Measurements from ENCODE around the gene DEFB132. TPM values are rescaled to one million over a fixed set of nuclear protein-coding genes. Genes with fewer than 3 reads are reported as not detected.
A peak's percentile ranks its signal among the peaks of the same experiment; 100 is the strongest.

The DEFB132 gene
- not detected for total RNA-seq

GRCh38 chr20:257419-257818 lies at the start of gene DEFB132:
Gene DEFB132, plus strand, starts transcription at chr20:257724. Its CDS starts 55 bp downstream, at chr20:257779.
- Histone ChIP-seq H3K36me3 (no peaks in the 10 kb centered on the region), H3K4me1 (ENCODE audit: control insufficient read depth in 1 of 2, low read depth in 2 of 2) (no peaks in the 10 kb centered on the region), H3K9me3 (no peaks in the 10 kb centered on the region), H3K4me3 (no peak within 1 kb of the TSS), H3K27me3 (replicated peaks; ENCODE audit: insufficient read depth) (no peaks in the 10 kb centered on the region), H3K27ac (no peak within 1 kb of the TSS)
- no peak for TF ChIP-seq CTCF (IDR thresholded peaks at IDR 0.05)
- ATAC-seq (ENCODE audit: insufficient number of reproducible peaks, low FRiP score, low read depth) (no peak), DNase-seq (ENCODE audit: low spot score) (no peak)

DNA sequence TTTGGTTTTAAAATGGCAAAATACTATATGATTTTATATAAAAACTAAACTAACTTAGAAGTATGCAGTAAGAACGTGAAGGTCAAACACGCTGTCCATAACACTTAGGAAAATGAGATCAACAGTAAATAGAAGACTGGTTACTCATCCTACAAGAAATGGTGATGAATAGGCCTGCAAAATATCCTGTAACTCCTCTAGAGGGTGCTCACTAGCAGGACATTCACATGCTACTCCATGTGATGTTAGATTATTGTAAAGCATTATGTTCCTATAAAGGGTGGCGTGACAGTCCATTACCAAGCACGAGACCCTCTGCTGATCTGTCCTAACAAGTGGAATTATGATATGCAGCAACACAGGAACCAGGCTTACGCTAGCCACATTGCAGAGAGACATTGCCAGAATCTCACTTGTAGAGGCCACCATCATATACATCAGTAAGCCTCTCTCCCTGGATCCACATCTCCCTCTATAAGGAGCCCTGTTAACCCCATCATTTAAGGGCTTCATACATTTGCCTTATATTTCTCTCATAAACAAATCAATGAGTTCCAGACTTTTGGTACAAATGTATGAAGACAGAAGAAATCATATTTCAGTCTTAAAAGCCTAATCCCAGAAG lies 48.5 kb upstream of the DEFB132 start:
- peak; percentile 23 for TF ChIP-seq CTCF (IDR thresholded peaks at IDR 0.05)
- Histone ChIP-seq H3K4me1 (ENCODE audit: control insufficient read depth in 1 of 2, low read depth in 2 of 2) (no peaks in the 10 kb centered on the region), H3K4me3 (no peak overlapping the region), H3K36me3 (no peaks in the 10 kb centered on the region), H3K27ac (no peak overlapping the region), H3K9me3 (no peaks in the 10 kb centered on the region), H3K27me3 (replicated peaks; ENCODE audit: insufficient read depth) (no peaks in the 10 kb centered on the region)
- no peak for ATAC-seq (ENCODE audit: insufficient number of reproducible peaks, low FRiP score, low read depth)
- no peak for DNase-seq (ENCODE audit: low spot score)

GRCh38 chr20:210809-211502 lies 46.6 kb upstream of the DEFB132 start:
- Histone ChIP-seq H3K4me3 (no peak overlapping the region), H3K9me3 (no peaks in the 10 kb centered on the region), H3K27me3 (replicated peaks; ENCODE audit: insufficient read depth) (no peaks in the 10 kb centered on the region), H3K36me3 (no peaks in the 10 kb centered on the region), H3K4me1 (ENCODE audit: control insufficient read depth in 1 of 2, low read depth in 2 of 2) (no peaks in the 10 kb centered on the region), H3K27ac (no peak overlapping the region)
- ATAC-seq (ENCODE audit: insufficient number of reproducible peaks, low FRiP score, low read depth), result no peak
- DNase-seq (ENCODE audit: low spot score), result no peak
- no peak for TF ChIP-seq CTCF (IDR thresholded peaks at IDR 0.05)

GRCh38 chr20:214383-214782 lies 43.1 kb upstream of the DEFB132 start:
- DNase-seq (ENCODE audit: low spot score) (no peak), ATAC-seq (ENCODE audit: insufficient number of reproducible peaks, low FRiP score, low read depth) (no peak)
- Histone ChIP-seq H3K4me1 (ENCODE audit: control insufficient read depth in 1 of 2, low read depth in 2 of 2) (no peaks in the 10 kb centered on the region), H3K9me3 (no peaks in the 10 kb centered on the region), H3K36me3 (no peaks in the 10 kb centered on the region), H3K27ac (no peak overlapping the region), H3K4me3 (no peak overlapping the region), H3K27me3 (replicated peaks; ENCODE audit: insufficient read depth) (no peaks in the 10 kb centered on the region)
- no peak for TF ChIP-seq CTCF (IDR thresholded peaks at IDR 0.05)

DNA sequence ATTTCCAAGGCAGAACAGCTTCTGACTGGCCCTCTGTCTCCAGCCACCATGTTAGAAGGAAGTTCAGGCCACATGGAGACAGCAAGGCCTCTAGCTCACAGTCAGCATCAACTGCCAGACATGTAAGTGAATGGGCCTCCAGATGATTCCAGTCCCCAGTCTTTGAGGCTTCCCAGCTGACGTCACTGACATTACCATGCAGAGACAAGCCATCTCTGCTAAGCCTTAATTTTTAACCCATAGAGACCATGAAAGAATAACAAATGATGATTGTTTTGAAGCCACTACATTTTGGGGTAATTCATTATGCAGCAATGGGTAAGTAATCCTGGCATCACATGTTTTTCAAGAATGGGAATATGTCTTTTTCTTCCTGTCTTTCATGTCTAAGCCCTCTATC lies 41.7 kb upstream of the DEFB132 start:
- no peaks in the 10 kb centered on the region for H3K4me1 ChIP-seq (ENCODE audit: control insufficient read depth in 1 of 2, low read depth in 2 of 2)
- no peak for TF ChIP-seq CTCF (IDR thresholded peaks at IDR 0.05)
- no peak overlapping the region for H3K27ac ChIP-seq
- no peak for ATAC-seq (ENCODE audit: insufficient number of reproducible peaks, low FRiP score, low read depth)
- H3K9me3 ChIP-seq, result no peaks in the 10 kb centered on the region
- no peak overlapping the region for H3K4me3 ChIP-seq
- no peaks in the 10 kb centered on the region for H3K27me3 ChIP-seq (replicated peaks; ENCODE audit: insufficient read depth)
- no peak for DNase-seq (ENCODE audit: low spot score)
- no peaks in the 10 kb centered on the region for H3K36me3 ChIP-seq
